ENCODE measurements around the gene CTXN1.

Gene CTXN1

DNA sequence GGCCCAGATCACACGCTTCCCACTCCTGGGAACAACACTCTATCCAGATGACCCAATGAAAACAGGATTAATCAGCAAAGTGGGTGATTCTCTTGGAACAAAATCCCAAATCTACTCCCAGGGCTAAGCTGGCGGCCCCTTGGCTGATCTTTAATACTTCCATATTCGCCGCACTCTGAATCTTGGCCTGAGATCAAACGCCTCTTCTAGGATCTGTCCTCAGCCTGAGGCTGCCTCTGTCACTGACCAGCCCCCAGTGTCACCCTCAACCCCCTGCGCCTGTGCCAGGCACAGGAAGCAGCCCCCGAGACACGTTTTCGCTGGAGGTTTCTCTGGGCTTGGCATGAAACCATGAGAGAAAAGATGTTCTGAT, 2.4 kb upstream of the CTXN1 start:
- no peak overlapping the region for H3K4me3 ChIP-seq (ENCODE audit: low read depth, low read length)
- TF ChIP-seq, protein P1, sequence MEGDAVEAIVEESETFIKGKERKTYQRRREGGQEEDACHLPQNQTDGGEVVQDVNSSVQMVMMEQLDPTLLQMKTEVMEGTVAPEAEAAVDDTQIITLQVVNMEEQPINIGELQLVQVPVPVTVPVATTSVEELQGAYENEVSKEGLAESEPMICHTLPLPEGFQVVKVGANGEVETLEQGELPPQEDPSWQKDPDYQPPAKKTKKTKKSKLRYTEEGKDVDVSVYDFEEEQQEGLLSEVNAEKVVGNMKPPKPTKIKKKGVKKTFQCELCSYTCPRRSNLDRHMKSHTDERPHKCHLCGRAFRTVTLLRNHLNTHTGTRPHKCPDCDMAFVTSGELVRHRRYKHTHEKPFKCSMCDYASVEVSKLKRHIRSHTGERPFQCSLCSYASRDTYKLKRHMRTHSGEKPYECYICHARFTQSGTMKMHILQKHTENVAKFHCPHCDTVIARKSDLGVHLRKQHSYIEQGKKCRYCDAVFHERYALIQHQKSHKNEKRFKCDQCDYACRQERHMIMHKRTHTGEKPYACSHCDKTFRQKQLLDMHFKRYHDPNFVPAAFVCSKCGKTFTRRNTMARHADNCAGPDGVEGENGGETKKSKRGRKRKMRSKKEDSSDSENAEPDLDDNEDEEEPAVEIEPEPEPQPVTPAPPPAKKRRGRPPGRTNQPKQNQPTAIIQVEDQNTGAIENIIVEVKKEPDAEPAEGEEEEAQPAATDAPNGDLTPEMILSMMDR (IDR thresholded peaks at IDR 0.05; ENCODE audit: low read depth, low read length), result no peak

DNA sequence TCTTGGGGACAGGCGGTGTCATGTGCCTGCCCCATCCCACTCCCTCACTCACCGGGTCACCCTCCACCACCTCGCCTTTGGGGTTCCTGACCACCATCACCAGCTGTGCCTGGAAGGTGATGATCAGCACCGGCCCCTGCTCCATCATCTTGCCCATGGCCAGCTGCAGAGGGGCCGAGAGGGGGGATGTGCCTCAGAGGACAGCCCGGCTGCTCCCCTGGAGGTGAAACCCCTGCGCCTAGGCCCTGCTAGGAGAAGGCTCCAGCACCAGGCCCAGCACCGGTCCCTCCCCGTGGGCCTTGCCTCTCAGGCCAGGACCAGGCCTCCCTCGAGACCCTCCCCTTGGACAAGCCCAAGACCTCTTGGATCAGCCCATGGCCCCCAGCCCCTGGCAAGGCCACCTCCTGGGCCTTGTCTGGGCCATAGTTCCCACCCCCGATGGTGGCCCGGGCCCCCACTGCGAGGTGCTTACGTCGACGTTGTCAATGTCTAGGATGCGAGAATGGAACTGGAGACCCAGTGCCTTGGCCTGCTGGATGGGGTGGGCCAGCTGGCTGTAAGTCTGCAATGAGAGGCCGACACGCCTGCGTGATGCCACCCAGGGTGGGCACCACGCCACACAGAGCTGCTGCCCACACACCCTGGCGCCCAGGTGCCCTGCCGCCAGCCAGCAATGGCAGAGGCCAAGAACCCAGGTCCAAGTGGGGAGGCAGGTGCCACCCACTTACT, 1.8 kb upstream of the CTXN1 start:
- TF ChIP-seq, protein P1 (IDR thresholded peaks at IDR 0.05; ENCODE audit: low read depth, low read length), result no peak
- no peak overlapping the region for H3K4me3 ChIP-seq (ENCODE audit: low read depth, low read length)

DNA sequence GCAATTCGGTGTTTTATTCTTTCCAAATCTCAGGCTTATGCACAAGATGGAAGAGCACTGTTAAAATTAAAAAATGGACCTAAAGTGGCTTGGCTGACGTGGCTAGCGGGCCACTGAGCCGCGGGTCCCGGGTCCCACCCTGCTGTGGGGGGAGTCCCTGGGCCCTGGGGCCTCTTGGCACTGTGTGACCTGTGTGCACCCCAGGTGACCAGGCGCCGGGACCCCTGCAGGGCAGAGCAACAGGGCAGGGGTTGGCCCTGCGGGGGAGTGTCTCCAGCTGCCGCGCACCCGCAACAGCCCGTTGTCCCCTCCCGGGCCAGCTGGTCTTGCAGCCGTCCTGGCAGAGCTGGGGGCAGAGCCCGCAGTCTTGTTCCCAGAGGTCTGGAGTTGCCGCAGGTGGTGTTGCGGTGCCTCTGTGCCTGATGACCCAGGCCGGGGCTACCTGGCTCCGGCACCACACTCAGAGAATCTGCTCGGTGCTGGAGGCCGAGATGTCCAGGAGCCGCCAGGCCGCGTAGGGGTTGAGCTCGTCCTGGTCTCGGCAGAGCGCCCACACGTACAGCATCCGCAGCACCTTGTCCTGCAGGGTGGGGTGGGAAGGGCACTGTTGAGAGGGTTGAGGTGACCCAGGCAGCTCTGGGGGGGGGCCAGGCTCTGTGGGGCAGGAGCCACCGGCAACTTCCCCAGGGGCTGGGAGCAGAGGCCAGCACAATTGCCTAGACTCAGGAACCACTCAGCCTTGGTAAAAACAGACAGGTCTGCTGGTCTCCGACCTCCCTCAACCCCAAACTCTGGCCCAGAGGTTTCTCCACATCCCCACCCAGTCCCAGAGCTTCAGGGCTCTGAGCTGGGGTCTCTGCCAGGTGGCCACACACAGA, 1.0 kb upstream of the CTXN1 start:
- H3K4me3 ChIP-seq (ENCODE audit: low read depth, low read length), result no peak overlapping the region
- TF ChIP-seq, protein P1 (IDR thresholded peaks at IDR 0.05; ENCODE audit: low read depth, low read length), result no peak

DNA sequence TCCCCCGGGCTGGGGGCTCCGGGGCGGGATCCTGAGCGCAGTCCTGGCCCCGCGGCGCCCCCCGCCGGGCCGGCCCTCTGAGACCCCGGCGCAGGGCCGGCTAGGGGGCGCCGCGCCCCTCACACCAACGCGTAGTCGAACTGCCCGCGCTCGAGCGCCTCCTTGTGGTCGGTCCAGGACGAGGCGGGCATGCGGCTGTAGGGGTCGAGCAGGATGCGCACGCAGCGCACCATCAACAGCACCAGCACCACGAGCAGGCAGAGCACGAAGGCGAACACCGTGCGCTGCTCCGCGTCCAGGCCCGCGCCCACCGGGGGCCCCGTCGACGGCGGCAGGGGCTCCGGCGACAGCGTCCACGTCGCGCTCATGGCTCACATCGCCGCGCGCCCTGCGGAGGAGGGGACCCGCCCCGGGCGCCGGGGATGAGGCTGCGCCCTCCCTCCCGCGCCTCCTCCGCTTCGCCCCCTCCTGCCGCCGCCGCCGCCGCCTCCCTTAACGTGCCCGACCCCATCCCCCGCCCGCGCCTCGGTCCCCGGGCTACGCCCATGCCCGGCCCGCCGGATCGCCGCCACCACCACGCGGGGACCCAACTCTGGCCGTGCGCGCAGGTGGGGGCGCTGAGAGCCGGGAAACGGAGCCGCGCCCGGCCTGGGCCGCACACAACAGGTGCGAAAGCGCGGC, 624 bp downstream of the CTXN1 start:
- H3K4me3 ChIP-seq (ENCODE audit: low read depth, low read length), result peak overlapping the region; percentile 46
- TF ChIP-seq, protein P1 (IDR thresholded peaks at IDR 0.05; ENCODE audit: low read depth, low read length), result peak; percentile 76

DNA sequence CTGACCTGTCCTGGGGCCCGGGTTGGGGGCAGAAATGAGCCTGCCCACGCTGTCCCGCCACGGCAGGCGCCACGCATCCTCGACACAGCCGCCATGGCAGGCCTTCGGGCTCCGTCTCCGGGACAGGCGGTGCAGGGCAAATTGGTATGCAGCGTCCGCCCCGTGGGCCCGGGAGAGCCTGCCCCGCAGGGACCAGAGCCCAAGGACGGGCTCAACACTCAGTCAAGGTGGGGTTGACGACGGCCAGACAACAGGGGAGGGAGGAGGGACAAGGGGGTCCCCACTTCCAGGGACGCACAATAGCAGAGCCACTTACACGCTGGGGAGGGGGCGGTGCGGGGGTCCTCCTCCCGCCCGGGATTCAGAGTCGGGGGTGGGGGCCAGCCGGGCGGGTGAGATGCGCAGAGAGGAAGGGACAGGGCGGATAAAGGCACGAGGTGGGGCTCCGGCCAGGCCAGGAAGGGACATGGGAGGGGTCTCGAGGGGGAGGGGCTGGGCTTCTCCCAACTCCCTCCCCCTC, 1.2 kb downstream of the CTXN1 start:
- TF ChIP-seq, protein P1 (IDR thresholded peaks at IDR 0.05; ENCODE audit: low read depth, low read length), result no peak
- H3K4me3 ChIP-seq (ENCODE audit: low read depth, low read length), result no peak overlapping the region; the same call in 1 of the 2 replicates

DNA sequence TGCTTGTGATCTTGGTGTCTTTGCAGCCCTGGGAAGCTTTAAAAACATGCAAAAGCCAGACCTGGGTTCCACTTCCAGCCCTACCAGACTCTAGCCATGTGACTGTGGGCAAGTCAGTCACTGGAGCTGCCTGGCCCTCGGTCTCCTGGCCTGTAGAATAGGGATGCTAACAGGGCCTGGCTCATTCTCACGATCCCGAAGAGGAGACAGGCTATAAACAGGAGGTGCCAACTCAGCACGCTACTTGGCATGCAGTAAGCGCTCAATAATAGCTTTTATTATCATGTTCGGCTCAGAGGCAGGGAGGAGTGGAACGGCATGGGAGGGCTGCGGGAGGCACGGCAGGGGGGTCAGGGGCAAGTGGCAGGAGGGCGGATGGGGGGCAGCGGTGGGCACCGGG, 1.7 kb downstream of the CTXN1 start:
- H3K4me3 ChIP-seq (ENCODE audit: low read depth, low read length), result no peak overlapping the region
- TF ChIP-seq, protein P1 (IDR thresholded peaks at IDR 0.05; ENCODE audit: low read depth, low read length), result no peak

All from WI38 (cell line).